GM12865 (cell line): ENCODE measurements around the gene DEPDC7.
"Not testable (repeated sequence)": the region's sequence is repeated elsewhere in the genome, so short reads cannot be mapped to it uniquely, and the experiment has no call there.

Experiments used
- DNase-seq: peaks from one replicate; pipeline ENCODE4 v3.0.0; 2010; ENCODE audit warnings: low read depth
- H3K4me3 ChIP-seq: 2 replicates; pipeline ENCODE4 v1.5.1; 2011; ENCODE audit warnings: mild to moderate bottlenecking, low read depth, low read length, control low read depth
- TF ChIP-seq, protein P1 (sequence below): IDR thresholded peaks from 2 replicates; pipeline ENCODE4 v1.5.1; 2011; ENCODE audit warnings: low read length, control low read depth, low read depth, inconsistent platforms; ENCODE audit not compliant: insufficient read depth; ENCODE audit errors: missing control alignments

Gene DEPDC7

DNA sequence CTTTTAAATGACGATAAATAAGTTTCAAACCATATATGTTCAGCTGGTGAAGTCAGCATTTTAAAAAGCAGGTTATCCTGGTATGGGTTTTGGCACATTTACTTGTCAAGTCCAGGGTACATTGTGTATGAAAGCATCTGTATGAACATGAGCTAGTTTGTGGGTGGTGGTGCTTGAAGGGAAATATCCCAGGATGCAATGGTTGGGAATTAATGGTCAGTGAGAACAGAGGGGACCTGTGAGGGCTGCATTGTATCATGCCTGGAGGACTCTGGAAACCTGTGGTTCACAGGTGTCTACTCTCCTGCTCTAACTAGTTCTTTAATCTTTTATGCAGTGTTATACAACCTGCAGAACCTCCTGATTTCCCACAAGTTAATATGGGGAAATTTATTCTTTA lies 5.8 kb downstream of the DEPDC7 start:
- no peak overlapping the region for H3K4me3 ChIP-seq
- TF ChIP-seq, protein P1, sequence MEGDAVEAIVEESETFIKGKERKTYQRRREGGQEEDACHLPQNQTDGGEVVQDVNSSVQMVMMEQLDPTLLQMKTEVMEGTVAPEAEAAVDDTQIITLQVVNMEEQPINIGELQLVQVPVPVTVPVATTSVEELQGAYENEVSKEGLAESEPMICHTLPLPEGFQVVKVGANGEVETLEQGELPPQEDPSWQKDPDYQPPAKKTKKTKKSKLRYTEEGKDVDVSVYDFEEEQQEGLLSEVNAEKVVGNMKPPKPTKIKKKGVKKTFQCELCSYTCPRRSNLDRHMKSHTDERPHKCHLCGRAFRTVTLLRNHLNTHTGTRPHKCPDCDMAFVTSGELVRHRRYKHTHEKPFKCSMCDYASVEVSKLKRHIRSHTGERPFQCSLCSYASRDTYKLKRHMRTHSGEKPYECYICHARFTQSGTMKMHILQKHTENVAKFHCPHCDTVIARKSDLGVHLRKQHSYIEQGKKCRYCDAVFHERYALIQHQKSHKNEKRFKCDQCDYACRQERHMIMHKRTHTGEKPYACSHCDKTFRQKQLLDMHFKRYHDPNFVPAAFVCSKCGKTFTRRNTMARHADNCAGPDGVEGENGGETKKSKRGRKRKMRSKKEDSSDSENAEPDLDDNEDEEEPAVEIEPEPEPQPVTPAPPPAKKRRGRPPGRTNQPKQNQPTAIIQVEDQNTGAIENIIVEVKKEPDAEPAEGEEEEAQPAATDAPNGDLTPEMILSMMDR = no peak
- DNase-seq = no peak

DNA sequence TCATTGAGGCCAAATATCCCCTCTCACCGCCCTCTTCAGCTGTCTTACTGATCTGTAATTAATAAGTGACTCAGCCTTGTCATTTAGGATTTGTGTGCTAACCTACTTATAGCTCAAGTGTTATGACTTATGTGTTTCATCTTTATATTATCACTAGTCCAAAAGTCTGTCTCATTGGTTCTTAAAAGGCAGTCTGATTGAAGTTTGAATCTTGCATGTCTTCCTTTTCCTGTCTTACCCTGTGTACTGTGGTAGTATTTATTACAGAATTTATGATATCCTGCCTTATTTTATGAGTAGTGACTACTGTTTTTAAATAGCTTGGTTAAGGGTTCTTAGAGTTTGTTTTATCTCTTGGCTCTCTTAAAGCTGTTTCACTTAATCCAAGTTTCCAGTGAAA lies 6.3 kb downstream of the DEPDC7 start:
- no peak for DNase-seq
- H3K4me3 ChIP-seq = no peak overlapping the region
- TF ChIP-seq, protein P1 = no peak

DNA sequence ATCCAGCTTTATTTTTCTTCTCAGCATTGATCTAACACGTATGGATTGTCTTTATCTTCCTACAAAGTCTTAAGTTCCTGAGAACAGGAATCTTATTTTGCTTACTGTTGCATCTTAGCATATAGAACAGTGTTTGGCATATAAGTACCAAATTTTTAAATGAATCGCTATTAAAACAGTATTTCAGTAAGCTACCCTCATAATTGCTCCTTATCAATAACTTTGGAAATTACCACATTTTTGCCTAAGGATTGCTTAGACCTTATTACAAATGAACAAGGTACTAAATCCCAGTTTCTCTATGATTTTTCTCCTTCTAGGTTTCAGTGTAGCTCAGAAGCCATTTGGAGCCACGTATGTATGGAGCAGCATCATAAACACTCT lies 9.7 kb downstream of the DEPDC7 start:
- DNase-seq = no peak
- TF ChIP-seq, protein P1 = no peak
- H3K4me3 ChIP-seq = no peak overlapping the region

DNA sequence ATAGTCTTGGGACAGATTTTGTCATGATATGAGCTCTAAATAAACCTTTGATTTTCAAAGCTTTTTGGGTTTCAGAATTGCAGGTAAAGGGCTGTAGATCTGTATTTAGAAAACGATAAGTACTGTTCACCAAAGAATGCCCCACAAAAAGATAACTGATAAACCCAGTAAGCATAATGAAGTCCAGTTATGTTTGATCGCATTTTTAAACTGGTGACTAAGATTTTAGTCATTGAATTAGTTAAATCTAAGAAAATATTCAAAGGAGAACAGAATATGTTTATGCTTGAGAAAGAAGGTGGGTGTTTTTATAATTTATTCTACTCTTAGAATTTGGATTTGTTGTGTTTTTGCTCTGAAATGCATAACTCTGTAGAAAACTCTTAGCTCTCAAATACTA lies 11.6 kb downstream of the DEPDC7 start:
- no peak for DNase-seq
- TF ChIP-seq, protein P1 = no peak
- H3K4me3 ChIP-seq = no peak overlapping the region

DNA sequence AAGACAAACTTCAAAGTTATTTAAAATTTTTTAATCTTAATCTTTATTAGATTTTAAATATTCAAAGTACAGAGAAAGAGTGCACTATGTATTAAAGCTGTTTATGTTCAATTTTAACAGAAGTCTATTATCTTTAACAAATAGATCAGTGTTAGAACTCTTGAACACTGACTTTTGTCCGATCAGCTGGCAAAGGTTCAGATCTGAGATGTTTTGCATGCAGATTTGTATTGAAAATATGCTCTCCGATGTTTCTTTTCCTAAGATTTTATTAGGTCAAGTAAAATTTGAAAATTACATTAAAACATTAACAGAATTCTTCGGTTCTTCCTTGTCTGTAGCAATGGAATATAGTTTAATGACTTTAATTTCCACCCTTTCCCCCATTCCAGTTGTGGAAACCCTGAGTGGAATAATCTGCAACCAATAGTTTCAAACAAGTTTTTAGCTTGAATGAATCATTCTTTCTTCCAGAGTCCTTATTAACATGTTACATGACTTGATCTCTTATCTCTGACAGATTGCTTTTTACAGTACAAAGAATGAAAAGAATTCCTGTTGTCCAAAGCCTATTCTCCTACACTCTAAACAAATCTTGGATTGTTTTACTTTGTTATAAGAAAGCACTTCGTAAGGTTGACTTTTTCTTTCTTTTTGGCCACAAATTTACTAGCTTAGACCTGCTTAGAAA lies 12.3 kb downstream of the DEPDC7 start:
- H3K4me3 ChIP-seq = no peak overlapping the region
- no peak for DNase-seq
- TF ChIP-seq, protein P1 = no peak

DNA sequence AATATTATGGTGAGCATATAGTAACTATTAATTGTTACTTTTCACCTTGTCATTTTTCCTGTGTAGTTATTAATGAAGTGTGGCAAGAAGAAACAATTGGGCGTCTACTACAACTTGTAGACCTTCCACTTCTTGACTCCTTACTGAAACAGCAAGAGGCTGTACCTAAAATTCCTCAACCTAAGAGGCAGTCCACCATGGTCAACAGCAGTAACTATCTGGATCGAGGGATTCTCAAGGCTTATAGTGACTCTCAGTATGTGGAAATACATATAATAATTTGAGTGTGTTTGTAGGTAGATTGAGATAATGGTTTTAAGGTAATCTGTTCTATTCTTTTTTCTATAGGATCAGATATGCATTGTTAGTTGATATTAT lies 12.8 kb downstream of the DEPDC7 start:
- no peak overlapping the region for H3K4me3 ChIP-seq
- no peak for DNase-seq
- TF ChIP-seq, protein P1 = no peak

DNA sequence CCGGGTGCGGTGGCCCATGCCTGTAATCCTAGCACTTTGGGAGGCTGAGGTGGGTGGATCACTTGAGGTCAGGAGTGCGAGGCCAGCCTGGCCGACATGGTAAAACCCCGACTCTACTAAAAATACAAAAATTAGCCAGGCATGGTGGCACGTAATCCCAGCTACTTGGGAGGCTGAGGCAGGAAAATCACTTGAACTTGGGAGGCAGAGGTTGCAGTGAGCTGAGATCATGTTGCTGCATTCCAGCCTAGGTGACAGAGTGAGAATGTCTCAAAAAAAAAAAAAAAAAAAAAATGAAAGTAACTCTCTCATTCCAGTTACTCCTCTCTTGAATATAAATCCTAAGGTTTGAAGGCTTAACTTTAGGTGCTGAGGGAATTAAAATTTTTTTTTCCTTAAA lies 13.5 kb downstream of the DEPDC7 start:
- H3K4me3 ChIP-seq, DNase-seq: not testable (repeated sequence)
